Mesendoderm (in vitro differentiated cells): Measurements from ENCODE around the gene WNT9A.
"Not testable (repeated sequence)": the region's sequence is repeated elsewhere in the genome, so short reads cannot be mapped to it uniquely, and the experiment has no call there.

ENCODE experiments used
- DNase-seq: peaks from one replicate; pipeline ENCODE4 v3.0.0; 2013
- H2AK5ac ChIP-seq: 2 replicates; pipeline ENCODE4 v1.6.1; 2013; ENCODE audit warnings: low read length, inconsistent platforms
- H2BK120ac ChIP-seq: 2 replicates; pipeline ENCODE4 v1.6.1; 2013; ENCODE audit warnings: low read depth, mild to moderate bottlenecking, low read length, moderate library complexity, mixed read lengths
- H2BK15ac ChIP-seq: replicated peaks from 2 replicates; pipeline ENCODE4 v1.6.1; 2013; ENCODE audit warnings: low read depth, mild to moderate bottlenecking, moderate library complexity
- H2BK5ac ChIP-seq: 2 replicates; pipeline ENCODE4 v1.6.1; 2013; ENCODE audit warnings: low read length, inconsistent platforms
- H3K18ac ChIP-seq: 2 replicates; pipeline ENCODE4 v1.6.1; 2013; ENCODE audit warnings: mild to moderate bottlenecking, low read length, mixed read lengths
- H3K23ac ChIP-seq: one replicate; pipeline ENCODE4 v1.6.1; 2013; ENCODE audit warnings: low read length
- H3K27ac ChIP-seq: 2 replicates; pipeline ENCODE4 v1.5.1; 2013; ENCODE audit warnings: low read depth, mild to moderate bottlenecking, inconsistent platforms, low read length, moderate library complexity
- H3K27me3 ChIP-seq: 2 replicates; pipeline ENCODE4 v1.6.1; 2013; ENCODE audit warnings: low read length, control low read depth, mild to moderate bottlenecking, inconsistent platforms; ENCODE audit not compliant: insufficient read depth, poor library complexity
- H3K36me3 ChIP-seq: 2 replicates; pipeline ENCODE4 v1.6.1; 2013; ENCODE audit warnings: low read length, inconsistent platforms; ENCODE audit not compliant: control insufficient read depth, insufficient read depth
- H3K4ac ChIP-seq: one replicate; pipeline ENCODE4 v1.6.1; 2013; ENCODE audit warnings: low read depth, mild to moderate bottlenecking, low read length, moderate library complexity
- H3K4me1 ChIP-seq: 2 replicates; pipeline ENCODE4 v1.6.1; 2013; ENCODE audit warnings: low read depth, low read length, inconsistent platforms; ENCODE audit not compliant: control insufficient read depth
- H3K4me2 ChIP-seq: 2 replicates; pipeline ENCODE4 v1.6.1; 2013; ENCODE audit warnings: low read length
- H3K4me3 ChIP-seq: 2 replicates; pipeline ENCODE4 v1.5.1; 2013; ENCODE audit warnings: mild to moderate bottlenecking, low read length
- H3K56ac ChIP-seq: one replicate; pipeline ENCODE4 v1.6.1; 2013; ENCODE audit warnings: low read length
- H3K79me1 ChIP-seq: 2 replicates; pipeline ENCODE4 v1.6.1; 2013; ENCODE audit warnings: low read length, inconsistent platforms
- H3K79me2 ChIP-seq: 2 replicates; pipeline ENCODE4 v1.6.1; 2013; ENCODE audit warnings: mild to moderate bottlenecking, low read length; ENCODE audit not compliant: control insufficient read depth, insufficient read depth
- H3K9ac ChIP-seq: 2 replicates; pipeline ENCODE4 v1.6.1; 2013; ENCODE audit warnings: low read length, inconsistent platforms
- H4K5ac ChIP-seq: one replicate; pipeline ENCODE4 v1.6.1; 2013; ENCODE audit warnings: low read length
- H4K8ac ChIP-seq: one replicate; pipeline ENCODE4 v1.6.1; 2013; ENCODE audit warnings: low read depth, mild to moderate bottlenecking, control low read depth, low read length, moderate library complexity
- WGBS: extraction: QIAGEN DNeasy Blood & Tissue Kit; methylation state at CpG from one replicate; pipeline ENCODE4 v1.1.7; 2013; ENCODE audit warnings: low lambda C conversion rate, missing lambda C conversion rate; ENCODE audit not compliant: insufficient coverage; ENCODE audit errors: extremely low coverage; 5-methylcytosine and 5-hydroxymethylcytosine counted together

Gene WNT9A

DNA sequence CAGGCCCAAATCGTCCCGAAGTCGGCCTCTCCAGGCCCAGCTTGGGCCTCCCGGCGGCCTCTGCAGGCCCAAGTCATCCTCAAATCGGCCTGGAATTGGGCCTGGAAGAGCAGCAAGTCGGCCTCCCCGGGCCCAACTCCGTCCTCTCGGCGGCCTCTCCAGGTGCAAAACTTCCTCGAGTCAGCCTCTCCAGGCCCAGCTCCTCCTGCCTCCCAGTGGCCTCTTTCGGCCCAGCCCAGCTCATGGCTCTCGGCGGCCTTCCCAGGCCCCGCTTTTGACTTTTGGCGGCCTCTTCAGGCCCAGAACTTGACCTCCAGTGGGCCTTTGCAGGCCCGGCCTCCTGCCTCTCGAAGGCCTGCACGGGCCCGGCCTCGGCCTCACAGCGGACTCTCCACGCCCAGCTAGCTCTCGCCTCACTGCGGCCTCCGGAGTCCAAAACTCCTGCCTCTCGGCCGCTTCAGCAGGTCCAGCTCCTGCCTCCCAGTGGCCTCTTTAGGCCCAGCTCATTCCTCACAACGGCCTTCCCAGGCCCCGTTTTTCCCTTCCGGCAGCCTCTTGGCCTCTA is 26.1 kb upstream of the WNT9A start:
- H3K4me3 ChIP-seq, H3K79me1 ChIP-seq, H3K9ac ChIP-seq, DNase-seq, H3K27ac ChIP-seq, H4K8ac ChIP-seq, H2BK15ac ChIP-seq, H3K4me1 ChIP-seq, H2AK5ac ChIP-seq, H2BK120ac ChIP-seq, H3K4ac ChIP-seq, H3K4me2 ChIP-seq, H3K56ac ChIP-seq, H2BK5ac ChIP-seq, H4K5ac ChIP-seq, H3K79me2 ChIP-seq, H3K23ac ChIP-seq, H3K27me3 ChIP-seq, H3K18ac ChIP-seq, H3K36me3 ChIP-seq: not testable (repeated sequence)
- WGBS, result no CpG with 5 or more reads among the region's 32 CpGs

DNA sequence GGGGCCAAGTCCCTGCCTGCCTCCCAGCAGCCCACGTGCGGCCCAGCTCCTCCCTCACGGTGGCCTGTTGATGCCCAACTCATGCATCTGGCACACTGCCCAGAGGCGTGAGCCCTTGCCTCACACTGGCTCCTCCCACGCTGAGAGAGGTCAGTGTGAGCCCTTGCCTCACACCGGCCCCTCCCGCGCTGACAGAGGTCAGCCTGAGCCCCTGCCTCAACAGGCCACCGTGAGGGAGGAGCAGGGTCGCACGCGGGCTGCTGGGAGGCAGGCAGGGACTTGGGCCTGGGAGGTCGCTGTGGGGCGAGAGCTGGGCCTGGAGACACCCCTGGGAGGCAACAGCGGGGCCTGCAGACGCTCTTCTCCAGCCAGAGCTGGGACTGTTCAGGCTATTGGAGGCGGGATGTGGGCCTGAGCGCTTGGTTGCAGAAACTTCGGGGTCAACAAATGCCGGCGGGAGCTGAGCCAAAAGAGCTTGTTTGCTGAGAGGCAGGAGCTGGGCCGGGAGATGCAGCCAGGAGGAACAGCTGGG is 25.2 kb upstream of the WNT9A start:
- H2BK5ac ChIP-seq, H3K56ac ChIP-seq, H3K9ac ChIP-seq, H3K27ac ChIP-seq, H3K4ac ChIP-seq, H3K4me2 ChIP-seq, H3K79me2 ChIP-seq, H3K23ac ChIP-seq, H3K36me3 ChIP-seq, H3K18ac ChIP-seq, H3K4me1 ChIP-seq, H3K4me3 ChIP-seq, DNase-seq, H2BK120ac ChIP-seq, H4K5ac ChIP-seq, H3K79me1 ChIP-seq, H4K8ac ChIP-seq, H2AK5ac ChIP-seq, H2BK15ac ChIP-seq, H3K27me3 ChIP-seq: not testable (repeated sequence)
- no CpG with 5 or more reads among the region's 22 CpGs for WGBS

DNA sequence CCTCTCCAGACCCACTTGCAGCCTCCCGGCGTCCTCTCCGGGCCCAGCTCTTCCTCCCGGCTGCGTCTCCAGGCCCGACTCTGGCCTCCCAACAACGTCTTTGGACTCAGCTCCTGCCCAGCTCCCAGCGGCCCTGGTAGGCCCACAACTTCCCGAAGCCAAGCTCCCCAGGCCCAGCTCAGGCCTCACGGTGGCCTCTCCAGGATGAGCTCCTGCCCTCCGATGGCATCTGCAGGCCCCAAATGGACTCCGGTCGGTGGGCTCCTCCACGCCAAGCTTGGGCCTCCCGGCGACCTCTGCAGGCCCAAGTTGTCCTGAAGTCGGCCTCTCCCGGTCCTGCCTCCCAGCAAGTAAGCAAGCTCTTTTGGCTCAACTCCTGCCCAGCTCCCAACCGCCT is 24.5 kb upstream of the WNT9A start:
- H3K4me1 ChIP-seq, result not testable (repeated sequence)

DNA sequence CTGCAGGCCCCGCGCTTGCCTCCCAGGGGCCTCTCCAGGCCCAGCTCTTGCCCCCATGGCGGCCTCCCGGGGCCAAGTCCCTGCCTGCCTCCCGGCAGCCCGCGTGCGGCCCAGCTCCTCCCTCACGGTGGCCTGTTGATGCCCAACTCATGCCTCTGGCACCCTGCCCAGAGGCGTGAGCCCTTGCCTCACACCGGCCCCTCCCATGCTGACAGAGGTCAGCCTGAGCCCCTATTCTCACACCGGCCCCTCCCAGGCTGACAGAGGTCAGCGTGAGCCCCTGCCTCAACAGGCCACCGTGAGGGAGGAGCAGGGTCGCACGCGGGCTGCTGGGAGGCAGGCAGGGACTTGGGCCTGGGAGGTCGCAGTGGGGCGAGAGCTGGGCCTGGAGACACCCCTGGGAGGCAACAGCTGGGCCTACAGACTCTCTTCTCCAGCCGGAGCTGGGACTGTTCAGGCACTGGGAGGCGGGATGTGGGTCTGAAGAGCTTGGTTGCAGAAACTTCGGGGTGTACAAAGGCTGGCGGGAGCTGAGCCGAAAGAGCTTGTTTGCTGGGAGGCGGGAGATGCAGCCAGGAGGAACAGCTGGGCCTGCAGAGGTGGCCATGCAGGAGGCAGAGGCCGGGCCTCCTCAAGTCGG is 24.0 kb upstream of the WNT9A start:
- H3K9ac ChIP-seq, H3K4me3 ChIP-seq, H3K36me3 ChIP-seq, H2BK120ac ChIP-seq, H3K27ac ChIP-seq, H3K4ac ChIP-seq, H3K18ac ChIP-seq, H3K56ac ChIP-seq, H2AK5ac ChIP-seq, H3K27me3 ChIP-seq, H4K5ac ChIP-seq, H3K4me2 ChIP-seq, H3K79me2 ChIP-seq, H3K23ac ChIP-seq, H3K4me1 ChIP-seq, H2BK15ac ChIP-seq, H4K8ac ChIP-seq, H2BK5ac ChIP-seq, H3K79me1 ChIP-seq, DNase-seq: not testable (repeated sequence)
- WGBS, result no CpG with 5 or more reads among the region's 27 CpGs

More for the DNA sequence above, 24.5 kb upstream of the WNT9A start:
- H3K18ac ChIP-seq, H2BK120ac ChIP-seq, H3K4me2 ChIP-seq, DNase-seq, H2AK5ac ChIP-seq, H2BK5ac ChIP-seq, H3K4me3 ChIP-seq, H3K56ac ChIP-seq, H2BK15ac ChIP-seq, H4K8ac ChIP-seq, H3K27ac ChIP-seq, H3K4ac ChIP-seq, H3K23ac ChIP-seq, H3K9ac ChIP-seq, H3K79me1 ChIP-seq, H4K5ac ChIP-seq, H3K27me3 ChIP-seq, H3K79me2 ChIP-seq, H3K36me3 ChIP-seq: not testable (repeated sequence)
- WGBS, result no CpG with 5 or more reads among the region's 19 CpGs

DNA sequence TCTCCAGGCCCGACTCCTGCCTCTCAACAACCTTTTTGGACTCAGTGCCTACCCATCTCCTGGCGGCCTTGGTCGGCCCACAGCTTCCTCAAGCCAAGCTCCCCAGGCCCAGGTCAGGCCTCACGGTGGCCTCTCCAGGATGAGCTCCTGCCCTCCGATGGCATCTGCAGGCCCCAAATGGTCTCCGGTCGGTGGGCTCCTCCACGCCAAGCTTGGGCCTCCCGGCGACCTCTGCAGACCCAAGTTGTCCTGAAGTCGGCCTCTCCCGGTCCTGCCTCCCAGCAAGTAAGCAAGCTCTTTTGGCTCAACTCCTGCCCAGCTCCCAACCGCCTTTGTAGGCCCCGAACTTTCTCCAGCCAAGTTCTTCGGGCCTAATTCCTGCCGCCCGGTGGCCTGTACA is 23.5 kb upstream of the WNT9A start:
- H2BK15ac ChIP-seq, DNase-seq, H3K79me1 ChIP-seq, H3K4me1 ChIP-seq, H2AK5ac ChIP-seq, H4K8ac ChIP-seq, H3K23ac ChIP-seq, H4K5ac ChIP-seq, H2BK5ac ChIP-seq, H3K27me3 ChIP-seq, H3K4me3 ChIP-seq, H3K4ac ChIP-seq, H3K4me2 ChIP-seq, H2BK120ac ChIP-seq, H3K36me3 ChIP-seq, H3K18ac ChIP-seq, H3K79me2 ChIP-seq, H3K27ac ChIP-seq, H3K9ac ChIP-seq, H3K56ac ChIP-seq: not testable (repeated sequence)
- no CpG with 5 or more reads among the region's 17 CpGs for WGBS
